Aorta (tissue), 5 donors: ENCODE results near the gene GNAI3. TPM values are rescaled to one million over a fixed set of nuclear protein-coding genes. Genes with fewer than 3 reads are reported as not detected.

Experiments used
- ATAC-seq: fragments of 200-7000 bp; cut with Tn5 transposase; one replicate; pipeline ENCODE4 v1.9.1; 2022; ENCODE audit warnings: moderate library complexity; ENCODE audit not compliant: low FRiP score
- DNase-seq, 2 donors: peaks; one replicate each; pipeline ENCODE4 v3.0.0-alpha.2; 2020
- H3K27ac ChIP-seq, 2 donors: one replicate each; pipeline ENCODE4 v1.5.1; 2013; ENCODE audit warnings: low read length in 2 of 2, mild to moderate bottlenecking in 2 of 2, moderate library complexity in 2 of 2, control low read depth in 1 of 2, inconsistent platforms in 1 of 2, low read depth in 1 of 2
- H3K27me3 ChIP-seq, 2 donors: one replicate each; pipeline ENCODE4 v1.6.1; 2013; ENCODE audit warnings: control low read depth in 1 of 2, low read length in 1 of 2, mild to moderate bottlenecking in 1 of 2, moderate library complexity in 1 of 2; ENCODE audit not compliant: insufficient read depth in 2 of 2, control insufficient read depth in 1 of 2
- H3K36me3 ChIP-seq, 2 donors: one replicate each; pipeline ENCODE4 v1.6.1; 2013; ENCODE audit warnings: control low read depth in 1 of 2, low read length in 1 of 2, mild to moderate bottlenecking in 1 of 2; ENCODE audit not compliant: insufficient read depth in 2 of 2, control insufficient read depth in 1 of 2
- H3K4me1 ChIP-seq, 2 donors: one replicate each; pipeline ENCODE4 v1.6.1; 2013; ENCODE audit warnings: low read length in 2 of 2, control low read depth in 1 of 2, mild to moderate bottlenecking in 1 of 2, moderate library complexity in 1 of 2; ENCODE audit not compliant: insufficient read depth in 2 of 2, control insufficient read depth in 1 of 2
- H3K4me3 ChIP-seq, 2 donors: one replicate each; pipeline ENCODE4 v1.5.1; 2013; ENCODE audit warnings: low read length in 2 of 2, control low read depth in 1 of 2, mild to moderate bottlenecking in 1 of 2
- H3K9me3 ChIP-seq: one replicate; pipeline ENCODE4 v1.6.1; 2013; ENCODE audit warnings: mild to moderate bottlenecking, low read length; ENCODE audit not compliant: control insufficient read depth
- WGBS, 2 donors: extraction: QIAGEN DNeasy Blood & Tissue Kit; methylation state at CpG; one replicate each; pipeline ENCODE4 v1.1.7; 2013; 5-methylcytosine and 5-hydroxymethylcytosine counted together
- intact Hi-C, 2 donors: fragments of 100-400 bp; cut with DNase I; formaldehyde crosslinking; loops; one replicate each; pipeline versions ENCODE4 v1.14.2 to v1.15.0; 2022
- polyA plus RNA-seq, 2 donors: library from polyadenylated mRNA; stranded (reverse); fragments of 200-250 nt; gene quantifications; one replicate each; pipeline ENCODE4 v1.2.3, GENCODE V29; 2013
- total RNA-seq, 2 donors: library from RNA; stranded (reverse); fragmentation: NEBNext Ultra II Directional; extraction: Animal tissue kit (Norgen Biotek cat#: 25700); gene quantifications; one replicate each; pipeline ENCODE4 v1.2.1, GENCODE V29; 2021
- donor health status: healthy with polysubstance abuse.
- donor health status: Bipolar disorder and iron deficiency.
- donor health status: DM: no; HTN: no; CAD: no.
- donor health status: DM: no; HTN: no; CAD: no.
- donor health status: DM: yes; HTN: yes; CAD: no.

Gene GNAI3
- total and polyA plus RNA-seq, 4 donors, result 3.0 to 8.2 (median 5.1) TPM

DNA sequence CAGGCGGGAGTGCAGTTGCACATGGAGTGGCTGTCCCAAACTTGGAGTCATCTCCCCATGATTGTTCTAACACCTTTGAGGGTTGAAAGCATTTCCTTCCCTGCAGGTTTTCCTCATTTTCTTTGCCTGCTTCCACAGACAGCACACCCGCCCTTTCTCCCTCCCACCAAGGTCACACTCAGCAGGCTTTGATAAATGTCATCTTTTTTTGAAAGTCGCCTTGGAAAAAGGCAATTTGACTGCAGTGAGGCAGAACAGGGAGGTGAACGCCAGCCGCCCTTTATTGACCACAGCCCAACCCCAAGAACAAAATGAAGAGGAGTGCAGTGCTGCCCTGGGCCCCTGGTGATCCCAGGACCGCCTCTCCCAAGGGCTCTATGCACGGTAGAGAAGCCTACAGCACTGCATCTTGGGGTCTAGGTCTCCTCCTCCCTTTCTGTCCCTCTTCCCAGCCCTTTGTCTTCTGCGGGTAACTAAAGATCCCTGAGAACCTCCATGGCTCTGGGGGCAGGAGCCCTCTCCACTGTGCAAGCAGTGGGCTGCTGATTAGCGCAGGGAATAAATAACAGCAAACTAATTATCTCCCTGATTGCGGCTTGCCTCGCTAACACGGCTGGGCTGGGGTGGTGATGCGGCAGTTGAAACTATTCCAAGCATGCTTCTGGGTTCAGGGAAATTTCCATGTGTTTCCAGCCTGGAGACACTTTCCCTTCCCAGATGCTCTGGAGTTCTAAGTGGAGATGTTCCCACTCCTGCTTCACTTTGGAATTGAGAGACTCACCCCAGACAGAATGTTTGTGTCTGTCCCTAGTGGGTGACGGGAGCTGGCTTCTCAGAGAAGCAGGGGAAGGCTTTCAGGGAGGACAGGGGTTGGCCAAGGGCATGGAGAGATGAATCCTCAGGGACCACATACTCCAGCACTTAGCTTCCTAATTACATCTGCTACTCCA lies 27.1 kb upstream of the GNAI3 start:
- Histone ChIP-seq H3K4me3 (no peak overlapping the region), H3K27me3 (no peaks in the 10 kb centered on the region), H3K4me1 (no peaks in the 10 kb centered on the region), H3K36me3 (no peaks in the 10 kb centered on the region), H3K9me3 (no peaks in the 10 kb centered on the region), H3K27ac (no peak overlapping the region)
- DNase-seq (no peak), ATAC-seq (no peak)
- intact Hi-C loops, result no loop called here
- 69 to 71% methylated on average over 14 of the region's 14 CpGs for WGBS, 2 donors

GRCh38 chr1:109522026-109522425 lies 26.4 kb upstream of the GNAI3 start:
- DNase-seq (no peak), ATAC-seq (no peak)
- no peaks in the 10 kb centered on the region for H3K36me3 ChIP-seq
- WGBS, 2 donors, result 86 to 89% methylated on average over 7 of the region's 7 CpGs
- no peaks in the 10 kb centered on the region for H3K27me3 ChIP-seq
- H3K4me1 ChIP-seq, result no peaks in the 10 kb centered on the region
- intact Hi-C loops, result no loop called here
- no peak overlapping the region for H3K27ac ChIP-seq
- no peaks in the 10 kb centered on the region for H3K9me3 ChIP-seq
- no peak overlapping the region for H3K4me3 ChIP-seq

- Histone ChIP-seq H3K9me3 (no peaks in the 10 kb centered on the region), H3K4me1 (no peaks in the 10 kb centered on the region), H3K27me3 (no peaks in the 10 kb centered on the region), H3K4me3 (no peak overlapping the region), H3K27ac (no peak overlapping the region), H3K36me3 (no peaks in the 10 kb centered on the region)
- ATAC-seq (no peak), DNase-seq (no peak)
- intact Hi-C loops, result no loop called here
- WGBS, 2 donors, result 93% methylated on average over 2 of the region's 2 CpGs
Observed at GRCh38 chr1:109523706-109524105, 24.7 kb upstream of the GNAI3 start.

- intact Hi-C loops, result no loop called here
- Histone ChIP-seq H3K4me3 (no peak overlapping the region), H3K36me3 (no peaks in the 10 kb centered on the region), H3K4me1 (no peaks in the 10 kb centered on the region), H3K27ac (no peak overlapping the region), H3K27me3 (no peaks in the 10 kb centered on the region), H3K9me3 (no peaks in the 10 kb centered on the region)
- no peak for DNase-seq
- 74 to 75% methylated on average over 14 of the region's 14 CpGs for WGBS, 2 donors
- ATAC-seq, result no peak
Observed at GRCh38 chr1:109527098-109527811, 21.2 kb upstream of the GNAI3 start.

GRCh38 chr1:109527846-109528695 lies 20.3 kb upstream of the GNAI3 start:
- no peaks in the 10 kb centered on the region for H3K9me3 ChIP-seq
- 75 to 82% methylated on average over 9 of the region's 9 CpGs for WGBS, 2 donors
- intact Hi-C loops, result no loop called here
- DNase-seq (no peak), ATAC-seq (no peak)
- H3K27me3 ChIP-seq, result no peaks in the 10 kb centered on the region
- H3K36me3 ChIP-seq, result no peaks in the 10 kb centered on the region
- H3K27ac ChIP-seq, result no peak overlapping the region
- no peak overlapping the region for H3K4me3 ChIP-seq
- no peaks in the 10 kb centered on the region for H3K4me1 ChIP-seq

DNA sequence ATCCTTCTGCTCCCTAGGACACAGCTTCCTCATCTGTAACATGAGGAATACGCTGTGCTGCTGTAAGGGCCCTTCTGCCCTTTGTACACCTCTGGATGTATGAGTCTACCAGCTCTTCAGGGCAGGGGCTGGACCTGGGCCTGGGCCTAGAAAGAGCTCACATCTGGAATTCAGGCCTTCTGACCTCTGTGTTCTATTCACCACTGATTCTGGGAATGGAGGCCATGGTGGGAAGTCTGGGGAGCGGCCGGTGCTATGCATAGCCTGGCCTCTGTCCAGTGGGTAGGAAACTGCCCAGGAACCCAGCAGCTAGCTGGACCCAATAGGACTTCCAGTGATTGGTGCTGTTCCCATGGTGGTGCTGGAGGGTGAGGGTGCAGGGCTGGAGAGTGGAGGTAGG lies 19.7 kb upstream of the GNAI3 start:
- H3K4me3 ChIP-seq, result no peak overlapping the region
- no peaks in the 10 kb centered on the region for H3K4me1 ChIP-seq
- no peak for DNase-seq
- ATAC-seq, result no peak
- intact Hi-C loops, result no loop called here
- no peaks in the 10 kb centered on the region for H3K27me3 ChIP-seq
- H3K27ac ChIP-seq, result no peak overlapping the region
- 86% methylated on average over 3 of the region's 3 CpGs for WGBS, 2 donors
- no peaks in the 10 kb centered on the region for H3K36me3 ChIP-seq
- H3K9me3 ChIP-seq, result no peaks in the 10 kb centered on the region

DNA sequence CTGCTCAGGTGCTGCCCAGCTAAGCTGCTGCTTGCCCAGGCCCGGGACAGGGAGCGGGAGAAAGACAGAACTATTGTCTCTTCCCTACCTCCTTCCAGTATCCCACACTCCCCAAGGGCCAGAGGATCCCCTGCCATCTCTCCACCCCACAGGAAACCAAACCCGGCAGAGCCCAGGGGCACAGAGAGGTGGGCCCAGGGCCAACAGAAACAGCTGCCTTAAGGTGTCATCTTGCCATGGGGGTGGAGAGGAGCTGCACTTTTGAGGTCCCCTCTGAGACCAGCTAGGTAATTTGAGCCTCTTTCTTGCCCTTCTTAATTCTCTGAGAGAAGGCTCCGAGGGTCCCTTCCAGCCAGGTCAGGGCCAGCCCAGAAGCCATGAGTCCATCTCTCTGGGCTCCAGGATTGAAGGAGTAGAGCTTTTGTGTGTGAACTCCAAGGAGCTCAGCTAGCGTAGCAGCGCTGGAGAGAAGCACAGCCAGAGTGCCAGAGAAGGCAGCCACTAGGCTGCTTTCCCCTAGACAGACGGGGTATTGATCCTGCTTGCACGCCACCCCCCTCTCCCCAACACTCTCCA lies 18.4 kb upstream of the GNAI3 start:
- no peaks in the 10 kb centered on the region for H3K4me1 ChIP-seq
- WGBS, 2 donors, result 74 to 78% methylated on average over 8 of the region's 8 CpGs
- no peak for ATAC-seq
- intact Hi-C loops, result loop anchor here (5.0 to 10.0 kb wide), 3 partner anchors 105 to 268 kb away; partner anchors contain the start of gene PSMA5 (in 1 of the 2)
- no peak overlapping the region for H3K27ac ChIP-seq
- no peaks in the 10 kb centered on the region for H3K36me3 ChIP-seq
- H3K27me3 ChIP-seq, result no peaks in the 10 kb centered on the region
- DNase-seq, result no peak
- no peaks in the 10 kb centered on the region for H3K9me3 ChIP-seq
- no peak overlapping the region for H3K4me3 ChIP-seq

DNA sequence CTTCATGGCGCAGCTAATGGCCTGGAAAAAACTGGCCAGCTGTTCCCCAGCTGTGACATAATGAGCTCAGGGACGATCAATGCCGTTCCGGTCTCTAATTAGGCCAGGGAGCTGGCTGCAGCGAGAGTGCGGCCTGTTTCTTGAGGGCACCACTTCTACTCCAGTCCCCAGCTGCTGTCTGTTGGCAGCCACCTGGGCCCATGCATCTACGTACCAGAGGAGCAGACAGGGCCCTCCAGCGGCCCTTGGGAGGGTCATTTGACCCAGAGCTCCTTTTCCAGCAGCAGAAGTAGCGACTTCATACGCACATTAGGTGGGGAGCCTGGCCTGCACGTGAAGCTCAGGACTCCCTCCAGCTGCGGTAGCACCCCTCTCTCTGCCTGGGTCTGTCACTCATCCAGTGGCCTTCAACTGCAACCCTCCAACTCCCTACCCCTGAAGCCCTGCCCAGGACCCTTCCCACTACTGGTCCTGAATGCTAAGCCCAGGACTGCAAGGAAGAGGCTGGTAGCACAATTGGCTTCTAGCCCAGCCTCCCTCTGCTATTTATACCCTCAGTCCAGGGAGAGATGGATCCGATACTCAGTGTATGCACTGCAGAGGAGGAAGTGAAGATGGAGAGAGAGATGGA lies 17.8 kb upstream of the GNAI3 start:
- Histone ChIP-seq H3K4me3 (no peak overlapping the region), H3K36me3 (no peaks in the 10 kb centered on the region), H3K27ac (no peak overlapping the region), H3K4me1 (no peaks in the 10 kb centered on the region), H3K9me3 (no peaks in the 10 kb centered on the region), H3K27me3 (no peaks in the 10 kb centered on the region)
- DNase-seq (no peak), ATAC-seq (no peak)
- 80 to 81% methylated on average over 13 of the region's 13 CpGs for WGBS, 2 donors
- intact Hi-C loops, result loop anchor here (5.0 to 10.0 kb wide), 3 partner anchors 106 to 268 kb away; partner anchors contain the start of gene PSMA5 (in 1 of the 2)
